GM23338 (cell line): Measurements from ENCODE around the gene TSPYL4.

Experiments
- EZH2 ChIP-seq: fragments of 200-600 bp; sonication (generic); IDR thresholded peaks from one replicate; pipeline ENCODE4 v1.8.0; 2017; ENCODE audit warnings: antibody characterized with exemption, mild to moderate bottlenecking, low read depth; ENCODE audit not compliant: unreplicated experiment
- POLR2AphosphoS5 ChIP-seq: IDR thresholded peaks from 2 replicates; pipeline ENCODE4 v1.6.1; 2016; ENCODE audit warnings: antibody characterized with exemption, low read depth
- TF ChIP-seq, protein P1 (sequence below), 2 experiments: fragments of 200-600 bp in 1 of 2; sonication (generic) in 1 of 2; conservative IDR thresholded peaks; 2 replicates each; pipeline versions ENCODE4 v1.5.1 to v1.6.1; 2016 to 2017; ENCODE audit warnings: antibody characterized with exemption in 2 of 2, low read depth in 2 of 2, mild to moderate bottlenecking in 2 of 2, moderate library complexity in 1 of 2

DNA sequence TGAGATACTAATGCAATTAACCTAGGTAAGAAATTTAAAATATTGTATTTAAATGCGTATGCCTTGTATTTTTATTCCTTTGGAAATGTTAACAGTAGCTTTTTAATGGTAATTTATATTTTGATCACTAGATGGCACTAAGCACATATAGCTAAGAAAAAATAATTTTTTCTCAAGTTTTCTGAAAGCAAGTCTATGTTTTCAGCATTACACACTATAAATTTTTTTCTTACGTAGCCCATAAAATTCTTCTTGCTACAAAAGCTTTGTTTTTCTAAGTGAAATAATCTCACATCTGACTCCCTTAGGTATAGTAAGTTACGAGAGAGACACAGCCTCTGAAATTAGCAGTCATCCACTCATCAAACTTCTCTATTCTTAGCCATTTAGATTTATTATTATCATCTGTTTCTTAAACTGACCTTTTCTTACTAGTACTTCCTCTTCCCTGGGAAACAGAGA is 35.7 kb downstream of the TSPYL4 start:
- TF ChIP-seq, protein P1, sequence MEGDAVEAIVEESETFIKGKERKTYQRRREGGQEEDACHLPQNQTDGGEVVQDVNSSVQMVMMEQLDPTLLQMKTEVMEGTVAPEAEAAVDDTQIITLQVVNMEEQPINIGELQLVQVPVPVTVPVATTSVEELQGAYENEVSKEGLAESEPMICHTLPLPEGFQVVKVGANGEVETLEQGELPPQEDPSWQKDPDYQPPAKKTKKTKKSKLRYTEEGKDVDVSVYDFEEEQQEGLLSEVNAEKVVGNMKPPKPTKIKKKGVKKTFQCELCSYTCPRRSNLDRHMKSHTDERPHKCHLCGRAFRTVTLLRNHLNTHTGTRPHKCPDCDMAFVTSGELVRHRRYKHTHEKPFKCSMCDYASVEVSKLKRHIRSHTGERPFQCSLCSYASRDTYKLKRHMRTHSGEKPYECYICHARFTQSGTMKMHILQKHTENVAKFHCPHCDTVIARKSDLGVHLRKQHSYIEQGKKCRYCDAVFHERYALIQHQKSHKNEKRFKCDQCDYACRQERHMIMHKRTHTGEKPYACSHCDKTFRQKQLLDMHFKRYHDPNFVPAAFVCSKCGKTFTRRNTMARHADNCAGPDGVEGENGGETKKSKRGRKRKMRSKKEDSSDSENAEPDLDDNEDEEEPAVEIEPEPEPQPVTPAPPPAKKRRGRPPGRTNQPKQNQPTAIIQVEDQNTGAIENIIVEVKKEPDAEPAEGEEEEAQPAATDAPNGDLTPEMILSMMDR (conservative IDR thresholded peaks at IDR 0.05; ENCODE audit: low read depth in 2 of 2), result peak in 1 of 2 experiments; percentile 65; a peak in 3 of 4 replicates
- no peak for TF ChIP-seq EZH2
- no peak for TF ChIP-seq POLR2AphosphoS5
